OCI-LY7 (cell line): ENCODE data around the gene VSIG8.

ENCODE experiments used
- CTCF ChIP-seq: fragments of 200-600 bp; sonication (generic); conservative IDR thresholded peaks from 2 replicates; pipeline ENCODE4 v1.5.1; 2014; ENCODE audit warnings: mild to moderate bottlenecking, antibody characterized with exemption, low read length, moderate library complexity, mixed read lengths
- EZH2phosphoT487 ChIP-seq: fragments of 200-600 bp; sonication (generic); IDR thresholded peaks from 2 replicates; pipeline ENCODE4 v1.6.1; 2018; ENCODE audit warnings: low read depth, borderline replicate concordance, mild to moderate bottlenecking, mixed run types, antibody characterized with exemption, low read length, moderate library complexity, mixed read lengths

DNA sequence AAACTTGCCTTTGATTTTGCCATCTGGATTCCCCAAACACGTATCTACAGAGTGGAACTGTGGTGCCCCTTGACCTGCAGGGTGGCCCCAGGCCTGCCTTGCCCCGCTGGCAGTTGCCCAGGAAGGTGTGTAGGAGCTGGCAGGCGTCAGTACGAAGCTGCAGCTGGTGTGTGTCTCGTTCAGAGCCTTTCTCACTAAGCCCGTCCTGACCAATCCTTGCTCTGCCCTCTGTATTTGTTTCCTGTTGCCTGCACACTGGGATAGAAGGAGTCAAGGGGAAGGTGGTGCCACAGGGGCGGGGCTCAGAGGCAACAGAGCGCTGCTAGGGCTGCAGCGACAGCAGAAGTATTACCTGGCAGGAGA lies 5.2 kb upstream of the VSIG8 start:
- TF ChIP-seq EZH2phosphoT487 (no peak), CTCF (no peak)
